Left ventricle myocardium inferior (tissue), 1 donor: ENCODE results near the gene ABCA3. TPM values are rescaled to one million over a fixed set of nuclear protein-coding genes. Genes with fewer than 3 reads are reported as not detected.
"Not testable (repeated sequence)": the region's sequence is repeated elsewhere in the genome, so short reads cannot be mapped to it uniquely, and the experiment has no call there.

Experiments used
- DNase-seq: peaks from one replicate; pipeline ENCODE4 v3.0.0-alpha.2; 2020
- H3K27ac ChIP-seq: fragments of 200-600 bp; replicated peaks from 2 replicates; pipeline ENCODE4 v1.8.0; 2021
- H3K27me3 ChIP-seq: fragments of 200-600 bp; 2 replicates; pipeline ENCODE4 v1.8.0; 2021; ENCODE audit warnings: low read depth
- H3K36me3 ChIP-seq: fragments of 200-600 bp; 2 replicates; pipeline ENCODE4 v1.8.0; 2021
- H3K4me1 ChIP-seq: fragments of 200-600 bp; 2 replicates; pipeline ENCODE4 v1.8.0; 2021
- H3K4me3 ChIP-seq: fragments of 200-600 bp; 2 replicates; pipeline ENCODE4 v1.8.0; 2021; ENCODE audit warnings: mild to moderate bottlenecking, moderate library complexity
- H3K9me3 ChIP-seq: fragments of 200-600 bp; replicated peaks from 2 replicates; pipeline ENCODE4 v1.8.0; 2021
- intact Hi-C: fragments of 100-400 bp; cut with micrococcal nuclease; formaldehyde crosslinking; loops from one replicate; pipeline ENCODE4 v1.11.0; 2022
- total RNA-seq: library from RNA; stranded (reverse); fragmentation: NEBNext Ultra II Directional; extraction: Animal tissue kit (Norgen Biotek cat#: 25700); gene quantifications from one replicate; pipeline ENCODE4 v1.2.1, GENCODE V29; 2021
- TF ChIP-seq, protein P1 (sequence below): fragments of 200-600 bp; IDR thresholded peaks from 2 replicates; pipeline ENCODE4 v1.8.0; 2021; ENCODE audit warnings: antibody characterized with exemption, mild to moderate bottlenecking, borderline replicate concordance
- donor health status: DM: no; HTN: yes; CAD: no; lungs with severe emphysema.

The ABCA3 gene
- total RNA-seq, 1 donor from 2014 or later, result 6.9 TPM

DNA sequence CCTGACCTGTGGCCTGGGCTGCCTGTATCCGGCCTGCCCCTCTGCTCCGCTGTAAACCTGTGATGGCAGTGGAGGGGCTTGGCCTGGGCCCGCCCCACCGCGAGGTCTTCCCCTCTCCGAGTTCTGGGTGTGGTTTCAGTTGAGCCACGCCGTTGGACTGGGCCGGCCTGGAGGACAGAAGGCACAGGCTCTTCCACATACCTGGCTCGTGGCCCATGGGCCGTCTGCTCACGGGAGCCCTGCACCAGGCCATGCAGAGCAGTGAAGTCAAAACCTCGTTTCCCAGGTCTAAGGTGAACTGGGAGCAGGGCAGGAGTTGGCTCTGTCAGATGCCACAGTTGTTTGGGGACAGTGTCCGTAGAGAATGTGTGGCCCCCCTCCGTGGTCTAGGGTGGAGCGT lies 67.0 kb downstream of the ABCA3 start:
- no peak for DNase-seq
- TF ChIP-seq, protein P1, sequence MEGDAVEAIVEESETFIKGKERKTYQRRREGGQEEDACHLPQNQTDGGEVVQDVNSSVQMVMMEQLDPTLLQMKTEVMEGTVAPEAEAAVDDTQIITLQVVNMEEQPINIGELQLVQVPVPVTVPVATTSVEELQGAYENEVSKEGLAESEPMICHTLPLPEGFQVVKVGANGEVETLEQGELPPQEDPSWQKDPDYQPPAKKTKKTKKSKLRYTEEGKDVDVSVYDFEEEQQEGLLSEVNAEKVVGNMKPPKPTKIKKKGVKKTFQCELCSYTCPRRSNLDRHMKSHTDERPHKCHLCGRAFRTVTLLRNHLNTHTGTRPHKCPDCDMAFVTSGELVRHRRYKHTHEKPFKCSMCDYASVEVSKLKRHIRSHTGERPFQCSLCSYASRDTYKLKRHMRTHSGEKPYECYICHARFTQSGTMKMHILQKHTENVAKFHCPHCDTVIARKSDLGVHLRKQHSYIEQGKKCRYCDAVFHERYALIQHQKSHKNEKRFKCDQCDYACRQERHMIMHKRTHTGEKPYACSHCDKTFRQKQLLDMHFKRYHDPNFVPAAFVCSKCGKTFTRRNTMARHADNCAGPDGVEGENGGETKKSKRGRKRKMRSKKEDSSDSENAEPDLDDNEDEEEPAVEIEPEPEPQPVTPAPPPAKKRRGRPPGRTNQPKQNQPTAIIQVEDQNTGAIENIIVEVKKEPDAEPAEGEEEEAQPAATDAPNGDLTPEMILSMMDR, result no peak
- H3K36me3 ChIP-seq, result no peaks in the 10 kb centered on the region
- no peaks in the 10 kb centered on the region for H3K9me3 ChIP-seq
- H3K27ac ChIP-seq, result no peak overlapping the region
- H3K4me1 ChIP-seq, result peaks cover 16% of the 10 kb centered on the region
- H3K27me3 ChIP-seq, result no peaks in the 10 kb centered on the region
- no peak overlapping the region for H3K4me3 ChIP-seq
- intact Hi-C loops, result no loop called here

DNA sequence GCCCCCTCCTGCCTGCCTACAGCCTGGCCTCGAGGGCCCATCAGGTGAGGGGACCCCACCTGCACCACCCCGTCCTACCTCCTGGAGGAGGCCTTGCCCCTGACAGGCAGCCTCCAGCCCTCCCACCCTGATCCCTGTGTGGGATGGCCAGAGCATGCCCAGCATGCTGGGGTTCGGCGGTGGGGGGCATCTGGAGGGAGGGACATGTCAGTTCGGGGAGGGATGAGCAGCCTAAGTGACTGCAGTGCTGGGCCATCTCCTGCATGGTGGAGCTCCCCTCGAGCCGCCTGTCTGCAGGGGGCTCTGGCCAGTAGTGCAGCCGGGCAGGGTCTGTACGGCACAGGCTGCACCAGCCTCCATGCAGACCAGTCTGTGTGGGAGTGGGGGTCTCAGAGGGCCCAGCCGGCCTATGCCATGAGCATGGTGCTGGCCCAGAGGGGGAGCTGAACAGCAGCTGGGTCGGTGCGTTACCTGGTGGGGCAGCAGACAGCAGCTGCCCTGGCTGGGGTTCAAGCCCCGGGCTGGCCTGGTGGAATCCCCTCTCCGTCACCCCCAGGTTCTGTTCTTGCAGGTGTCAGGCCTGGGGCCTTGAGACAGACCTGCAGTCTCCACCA lies 68.6 kb downstream of the ABCA3 start:
- intact Hi-C loops, result no loop called here
- DNase-seq, result no peak
- no peaks in the 10 kb centered on the region for H3K9me3 ChIP-seq
- TF ChIP-seq, protein P1, result no peak
- no peak overlapping the region for H3K4me3 ChIP-seq
- no peaks in the 10 kb centered on the region for H3K27me3 ChIP-seq
- no peak overlapping the region for H3K27ac ChIP-seq
- H3K36me3 ChIP-seq, result no peaks in the 10 kb centered on the region
- H3K4me1 ChIP-seq, result peaks cover 26% of the 10 kb centered on the region

DNA sequence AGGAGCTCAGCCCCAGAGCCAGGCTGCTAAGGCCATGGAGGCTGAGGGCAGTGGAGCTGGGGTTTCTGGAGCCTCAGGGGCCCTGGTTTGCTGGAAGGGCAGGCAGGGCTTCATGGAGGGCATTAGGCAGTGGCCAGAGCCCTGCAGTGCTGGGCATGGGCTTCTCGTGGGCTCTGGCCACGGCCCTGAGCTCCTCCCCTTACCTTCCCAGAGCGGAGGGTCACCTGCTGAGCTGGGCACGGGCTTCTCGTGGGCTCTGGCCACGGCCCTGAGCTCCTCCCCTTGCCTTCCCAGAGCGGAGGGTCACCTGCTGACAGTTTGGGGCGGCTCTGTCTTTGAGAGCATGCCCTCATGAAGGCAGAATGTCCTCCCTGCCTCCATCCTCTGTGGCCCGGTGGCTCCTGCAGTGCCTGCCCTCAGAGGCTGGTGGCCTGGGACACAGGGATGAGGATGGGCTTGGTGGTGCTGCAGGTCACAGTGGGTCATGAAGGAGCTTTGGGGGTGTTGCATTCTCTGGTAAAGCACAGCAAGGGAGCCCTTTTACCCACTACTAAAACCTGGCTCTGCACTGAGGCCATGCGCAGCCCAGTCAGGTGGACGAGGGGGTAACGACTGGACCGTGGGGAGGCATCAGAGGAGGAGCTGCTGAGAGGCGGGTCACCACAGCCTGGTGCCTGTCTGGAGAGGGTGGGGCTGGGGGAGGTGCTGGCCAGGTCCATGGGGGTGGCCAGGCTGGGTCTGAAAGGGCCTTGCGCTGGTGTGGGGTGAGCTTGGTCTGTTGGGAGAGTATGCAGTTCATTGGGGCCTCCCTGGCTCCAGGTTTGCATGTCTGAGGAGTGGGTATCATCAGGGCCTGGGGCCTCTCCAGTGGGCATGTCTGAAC lies 69.7 kb downstream of the ABCA3 start:
- Histone ChIP-seq H3K27ac (no peak overlapping the region), H3K27me3 (no peaks in the 10 kb centered on the region)

DNA sequence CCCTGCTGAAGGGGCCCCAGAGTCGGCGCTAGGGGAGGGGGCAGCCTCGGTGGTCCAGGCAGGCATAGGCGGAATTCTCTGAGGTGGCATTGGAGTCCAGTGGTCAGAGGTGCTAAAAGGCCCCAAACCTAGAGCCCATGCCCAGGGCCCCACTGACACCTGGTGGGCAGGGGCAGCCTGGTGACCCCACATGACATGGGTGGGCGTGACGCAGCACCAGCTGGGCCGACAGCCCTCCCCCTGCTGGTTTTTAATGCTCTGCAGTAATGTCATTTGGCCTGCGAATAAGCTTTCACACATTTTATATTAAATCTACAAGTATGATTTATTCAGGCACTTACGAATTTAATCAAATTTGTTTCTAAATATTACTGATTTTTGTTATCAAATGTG lies 70.5 kb downstream of the ABCA3 start:
- Histone ChIP-seq H3K27ac (no peak overlapping the region), H3K4me3 (no peak overlapping the region), H3K4me1 (peaks cover 44% of the 10 kb centered on the region), H3K36me3 (no peaks in the 10 kb centered on the region), H3K9me3 (no peaks in the 10 kb centered on the region), H3K27me3 (no peaks in the 10 kb centered on the region)
- DNase-seq, result no peak
- TF ChIP-seq, protein P1, result no peak
- intact Hi-C loops, result no loop called here

More for the DNA sequence above, 69.7 kb downstream of the ABCA3 start:
- Histone ChIP-seq H3K4me1 (peaks cover 37% of the 10 kb centered on the region), H3K9me3 (no peaks in the 10 kb centered on the region), H3K4me3 (no peak overlapping the region), H3K36me3 (no peaks in the 10 kb centered on the region)
- TF ChIP-seq, protein P1, result no peak
- intact Hi-C loops, result no loop called here
- DNase-seq, result no peak

DNA sequence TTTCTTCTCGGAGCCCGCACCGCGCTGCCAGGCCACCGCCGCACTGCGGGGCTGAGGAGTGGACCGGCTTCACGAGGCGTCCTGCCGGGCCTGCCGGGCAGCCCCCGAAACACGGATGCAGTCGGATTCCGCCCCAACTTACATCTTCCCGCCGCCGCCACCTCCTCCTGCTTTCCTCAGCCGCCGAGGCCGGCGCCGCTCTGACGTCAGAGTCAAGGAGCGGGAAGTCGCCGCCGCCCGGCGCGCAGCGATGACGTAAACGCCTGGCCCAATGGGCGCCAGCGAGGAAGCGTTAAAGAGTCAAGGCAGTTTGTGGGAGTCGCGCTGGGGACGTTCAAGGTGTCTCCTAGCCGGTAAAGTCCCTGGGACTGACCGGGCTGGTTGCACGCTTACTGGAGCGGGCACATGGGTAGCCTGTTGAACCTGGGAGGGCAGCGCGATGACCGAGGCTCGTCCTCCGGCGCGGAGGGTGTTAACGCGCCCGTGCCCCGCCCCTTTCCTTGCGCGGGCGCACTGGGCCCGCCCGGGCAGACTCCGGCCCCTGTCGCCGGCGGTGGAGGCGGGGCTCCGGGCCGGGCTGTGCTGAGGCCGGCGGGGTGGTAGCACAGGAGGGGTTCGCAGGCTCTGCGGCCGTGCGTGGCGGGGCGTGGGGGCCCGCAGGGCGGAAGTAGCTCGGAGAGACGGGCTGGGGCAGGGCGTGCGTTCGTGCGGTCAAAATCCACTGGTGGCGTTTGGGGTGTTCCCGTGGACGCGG lies 72.4 kb downstream of the ABCA3 start, which contains the start of gene RNPS1:
Gene RNPS1 (minus strand): TSS at position 214 of the 754 bp plus-strand sequence. CDS start 3,483 bp downstream, outside the sequence.
- no peaks in the 10 kb centered on the region for H3K27me3 ChIP-seq
- H3K36me3 ChIP-seq, result peaks cover 13% of the 10 kb centered on the region
- DNase-seq, result peak; percentile 98
- intact Hi-C loops, result no loop called here
- peaks cover 49% of the 10 kb centered on the region for H3K4me1 ChIP-seq
- no peaks in the 10 kb centered on the region for H3K9me3 ChIP-seq
- peak within 1 kb of the TSS; percentile 97 for H3K27ac ChIP-seq
- TF ChIP-seq, protein P1, result no peak
- H3K4me3 ChIP-seq, result peak within 1 kb of the TSS; percentile 99

DNA sequence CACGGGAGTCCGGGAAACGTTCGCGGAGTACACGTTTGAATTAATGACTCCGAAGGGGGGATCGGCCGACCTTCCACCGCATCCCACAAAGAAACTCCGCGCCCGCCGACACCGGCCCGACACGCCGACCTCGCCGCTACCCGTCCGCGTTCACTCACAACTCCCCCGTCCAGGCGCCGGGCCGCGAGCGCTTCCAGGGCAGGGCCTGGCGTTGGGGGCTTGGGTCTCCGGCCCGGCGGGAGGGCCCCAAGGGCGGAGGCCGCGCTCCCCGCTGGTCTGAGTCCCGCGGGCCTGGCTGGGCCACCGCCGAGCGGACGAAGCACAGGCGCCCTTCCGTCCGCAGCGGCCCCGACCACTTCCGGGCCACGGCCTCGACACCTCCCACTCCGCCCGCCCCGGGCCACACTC lies 73.0 kb downstream of the ABCA3 start:
- Histone ChIP-seq H3K36me3 (peaks cover 18% of the 10 kb centered on the region), H3K4me3 (peak overlapping the region; percentile 99), H3K27ac (peak overlapping the region; percentile 97), H3K4me1 (peaks cover 49% of the 10 kb centered on the region)
- H3K27me3 ChIP-seq, intact Hi-C loops, DNase-seq, H3K9me3 ChIP-seq: not testable (repeated sequence)

DNA sequence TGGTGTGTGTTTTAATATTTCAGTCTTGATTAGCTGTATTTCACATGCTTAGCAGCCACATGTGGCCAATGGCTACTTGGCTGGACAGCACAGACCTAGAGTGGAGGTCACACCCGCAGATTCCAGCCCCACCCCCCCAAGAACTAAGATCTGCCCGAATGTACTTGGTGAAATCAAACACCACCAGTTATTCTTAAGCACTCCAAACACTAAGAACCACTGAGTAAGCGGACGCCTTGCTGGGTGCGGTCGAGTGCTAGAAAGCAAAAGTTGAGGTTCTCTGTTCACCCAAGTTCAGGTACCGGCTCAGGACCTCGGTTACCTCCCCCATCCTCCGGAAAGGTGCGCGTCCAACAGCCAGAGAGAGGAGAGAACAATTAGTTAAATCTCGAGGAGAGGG lies 73.6 kb downstream of the ABCA3 start:
- Histone ChIP-seq H3K4me3 (peak overlapping the region; percentile 99), H3K36me3 (peaks cover 25% of the 10 kb centered on the region), H3K4me1 (peaks cover 49% of the 10 kb centered on the region), H3K27ac (peak overlapping the region; percentile 97)
- H3K27me3 ChIP-seq, intact Hi-C loops, DNase-seq, H3K9me3 ChIP-seq: not testable (repeated sequence)

DNA sequence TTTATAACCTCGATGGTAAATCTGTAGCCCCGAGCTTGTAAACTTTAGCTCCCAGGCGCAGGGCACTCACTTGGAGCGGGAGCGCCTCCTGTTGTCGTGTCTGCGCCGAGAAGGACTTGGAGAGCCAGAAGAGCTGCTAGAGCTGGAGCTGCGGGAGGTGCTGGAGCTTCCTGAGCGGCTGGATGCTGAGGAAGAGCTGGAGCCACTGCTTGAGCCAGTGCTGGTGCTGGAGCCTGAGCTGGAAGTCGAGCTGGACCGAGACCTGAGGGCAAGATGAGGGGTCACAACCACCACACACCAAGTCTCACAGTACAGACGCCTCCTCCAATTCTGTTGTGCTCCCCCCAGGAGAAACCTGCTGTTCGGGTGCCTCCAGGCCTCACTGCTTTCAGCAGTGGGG lies 77.5 kb downstream of the ABCA3 start:
- peaks cover 63% of the 10 kb centered on the region for H3K36me3 ChIP-seq
- H3K4me3 ChIP-seq, DNase-seq, H3K9me3 ChIP-seq, H3K27ac ChIP-seq, intact Hi-C loops, H3K27me3 ChIP-seq: not testable (repeated sequence)
- peaks cover 32% of the 10 kb centered on the region for H3K4me1 ChIP-seq
